HUES48 (cell line): ENCODE results near the gene GIGYF2.

Experiments
- H3K27ac ChIP-seq: one replicate; pipeline ENCODE4 v1.7.0; 2013; ENCODE audit warnings: low read depth, low read length, inconsistent platforms
- H3K27me3 ChIP-seq: 2 replicates; pipeline ENCODE4 v1.6.1; 2013; ENCODE audit warnings: mild to moderate bottlenecking, low read length; ENCODE audit not compliant: control insufficient read depth, insufficient read depth
- H3K36me3 ChIP-seq: 2 replicates; pipeline ENCODE4 v1.6.1; 2013; ENCODE audit warnings: low read length; ENCODE audit not compliant: control insufficient read depth, insufficient read depth
- H3K4me1 ChIP-seq: 2 replicates; pipeline ENCODE4 v1.6.1; 2013; ENCODE audit warnings: mild to moderate bottlenecking, low read length; ENCODE audit not compliant: control insufficient read depth, insufficient read depth
- H3K4me3 ChIP-seq: 2 replicates; pipeline ENCODE4 v1.5.1; 2013; ENCODE audit warnings: mild to moderate bottlenecking, low read depth, low read length
- H3K9ac ChIP-seq: 2 replicates; pipeline ENCODE4 v1.6.1; 2013; ENCODE audit warnings: mild to moderate bottlenecking, low read depth, low read length, moderate library complexity
- H3K9me3 ChIP-seq: 2 replicates; pipeline ENCODE4 v1.6.1; 2013; ENCODE audit warnings: low read length; ENCODE audit not compliant: control insufficient read depth, insufficient read depth

The GIGYF2 gene, protein sequence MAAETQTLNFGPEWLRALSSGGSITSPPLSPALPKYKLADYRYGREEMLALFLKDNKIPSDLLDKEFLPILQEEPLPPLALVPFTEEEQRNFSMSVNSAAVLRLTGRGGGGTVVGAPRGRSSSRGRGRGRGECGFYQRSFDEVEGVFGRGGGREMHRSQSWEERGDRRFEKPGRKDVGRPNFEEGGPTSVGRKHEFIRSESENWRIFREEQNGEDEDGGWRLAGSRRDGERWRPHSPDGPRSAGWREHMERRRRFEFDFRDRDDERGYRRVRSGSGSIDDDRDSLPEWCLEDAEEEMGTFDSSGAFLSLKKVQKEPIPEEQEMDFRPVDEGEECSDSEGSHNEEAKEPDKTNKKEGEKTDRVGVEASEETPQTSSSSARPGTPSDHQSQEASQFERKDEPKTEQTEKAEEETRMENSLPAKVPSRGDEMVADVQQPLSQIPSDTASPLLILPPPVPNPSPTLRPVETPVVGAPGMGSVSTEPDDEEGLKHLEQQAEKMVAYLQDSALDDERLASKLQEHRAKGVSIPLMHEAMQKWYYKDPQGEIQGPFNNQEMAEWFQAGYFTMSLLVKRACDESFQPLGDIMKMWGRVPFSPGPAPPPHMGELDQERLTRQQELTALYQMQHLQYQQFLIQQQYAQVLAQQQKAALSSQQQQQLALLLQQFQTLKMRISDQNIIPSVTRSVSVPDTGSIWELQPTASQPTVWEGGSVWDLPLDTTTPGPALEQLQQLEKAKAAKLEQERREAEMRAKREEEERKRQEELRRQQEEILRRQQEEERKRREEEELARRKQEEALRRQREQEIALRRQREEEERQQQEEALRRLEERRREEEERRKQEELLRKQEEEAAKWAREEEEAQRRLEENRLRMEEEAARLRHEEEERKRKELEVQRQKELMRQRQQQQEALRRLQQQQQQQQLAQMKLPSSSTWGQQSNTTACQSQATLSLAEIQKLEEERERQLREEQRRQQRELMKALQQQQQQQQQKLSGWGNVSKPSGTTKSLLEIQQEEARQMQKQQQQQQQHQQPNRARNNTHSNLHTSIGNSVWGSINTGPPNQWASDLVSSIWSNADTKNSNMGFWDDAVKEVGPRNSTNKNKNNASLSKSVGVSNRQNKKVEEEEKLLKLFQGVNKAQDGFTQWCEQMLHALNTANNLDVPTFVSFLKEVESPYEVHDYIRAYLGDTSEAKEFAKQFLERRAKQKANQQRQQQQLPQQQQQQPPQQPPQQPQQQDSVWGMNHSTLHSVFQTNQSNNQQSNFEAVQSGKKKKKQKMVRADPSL (N-terminal part only)

GRCh38 chr2:232697059-232697806, at the start of gene GIGYF2:
Gene GIGYF2, plus strand, starts transcription at chr2:232697331. Its CDS starts 37,867 bp downstream, at chr2:232735198.
- H3K9me3 ChIP-seq, result no peaks in the 10 kb centered on the region
- peaks cover 19% of the 10 kb centered on the region for H3K4me1 ChIP-seq
- H3K9ac ChIP-seq, result peak within 1 kb of the TSS; percentile 85
- peaks cover 10% of the 10 kb centered on the region; the same call in 1 of the 2 replicates for H3K36me3 ChIP-seq
- H3K4me3 ChIP-seq, result peak within 1 kb of the TSS; percentile 95
- H3K27me3 ChIP-seq, result no peaks in the 10 kb centered on the region
- H3K27ac ChIP-seq, result peak within 1 kb of the TSS; percentile 95

GRCh38 chr2:232649033-232649432, 48.1 kb upstream of the GIGYF2 start:
- Histone ChIP-seq H3K27ac (no peak overlapping the region), H3K27me3 (no peaks in the 10 kb centered on the region; the same call in 1 of the 2 replicates), H3K4me1 (no peaks in the 10 kb centered on the region), H3K36me3 (no peaks in the 10 kb centered on the region), H3K4me3 (no peak overlapping the region), H3K9me3 (no peaks in the 10 kb centered on the region), H3K9ac (no peak overlapping the region)

- Histone ChIP-seq H3K36me3 (no peaks in the 10 kb centered on the region), H3K9ac (no peak overlapping the region), H3K9me3 (no peaks in the 10 kb centered on the region), H3K27ac (no peak overlapping the region), H3K27me3 (no peaks in the 10 kb centered on the region; the same call in 1 of the 2 replicates), H3K4me1 (no peaks in the 10 kb centered on the region), H3K4me3 (no peak overlapping the region)
These were observed 44.7 kb upstream of the GIGYF2 start for GRCh38 chr2:232652505-232652851.

DNA sequence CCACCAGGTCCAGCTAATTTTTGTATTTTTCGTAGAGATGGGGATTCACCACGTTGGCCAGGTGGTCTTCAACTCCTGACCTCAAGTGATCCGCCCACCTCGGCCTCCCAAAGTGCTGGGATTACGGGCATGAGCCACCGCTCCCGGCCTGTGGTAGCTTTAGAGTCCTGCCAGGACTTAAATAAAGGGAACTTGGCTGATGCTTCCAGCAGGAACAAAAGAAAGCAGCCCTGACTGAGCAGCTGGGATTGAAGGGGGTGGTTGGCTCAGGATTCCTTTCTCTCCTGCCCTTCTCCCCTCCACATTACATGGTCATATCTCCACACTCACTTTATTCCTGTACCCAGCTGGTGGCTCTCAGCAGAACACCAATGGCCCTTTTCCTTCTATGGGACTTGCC, 43.7 kb upstream of the GIGYF2 start:
- Histone ChIP-seq H3K27ac (no peak overlapping the region), H3K27me3 (no peaks in the 10 kb centered on the region; the same call in 1 of the 2 replicates), H3K9me3 (no peaks in the 10 kb centered on the region), H3K4me1 (no peaks in the 10 kb centered on the region), H3K36me3 (no peaks in the 10 kb centered on the region), H3K9ac (no peak overlapping the region), H3K4me3 (no peak overlapping the region)

GRCh38 chr2:232655392-232655791, 41.7 kb upstream of the GIGYF2 start:
- Histone ChIP-seq H3K4me3 (no peak overlapping the region), H3K36me3 (no peaks in the 10 kb centered on the region)

DNA sequence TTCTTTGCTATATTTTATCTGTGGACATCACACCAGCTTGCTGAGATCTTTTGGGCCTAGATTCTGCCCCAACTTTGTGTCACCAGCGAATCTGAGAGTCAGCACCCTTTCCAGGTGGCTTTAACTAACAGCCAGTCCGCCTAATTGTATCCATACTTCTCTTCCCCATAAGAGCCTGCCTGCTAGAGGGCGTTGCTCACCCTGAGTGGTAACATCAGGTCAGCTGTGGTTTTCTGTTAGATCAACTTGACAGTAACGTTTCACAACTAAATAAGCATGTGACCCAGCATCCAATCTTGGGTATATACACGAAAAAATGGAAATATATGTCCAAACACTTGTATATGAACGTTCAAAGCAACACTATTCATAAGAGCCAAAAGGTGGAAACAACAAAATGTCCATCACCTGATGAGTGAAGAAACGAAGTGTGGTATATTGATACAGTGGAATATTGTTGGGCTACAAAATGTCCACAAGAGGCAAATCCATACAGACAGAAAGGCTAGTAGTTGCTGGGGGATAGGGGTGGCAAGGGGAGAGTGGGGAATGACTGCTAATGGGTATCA, 38.8 kb upstream of the GIGYF2 start:
- no peaks in the 10 kb centered on the region for H3K9me3 ChIP-seq
- no peaks in the 10 kb centered on the region for H3K4me1 ChIP-seq
- H3K27me3 ChIP-seq, result no peaks in the 10 kb centered on the region
- no peak overlapping the region for H3K9ac ChIP-seq
- H3K36me3 ChIP-seq, result no peaks in the 10 kb centered on the region
- H3K4me3 ChIP-seq, result no peak overlapping the region
- H3K27ac ChIP-seq, result no peak overlapping the region

More at GRCh38 chr2:232655392-232655791, 41.7 kb upstream of the GIGYF2 start:
- H3K27ac ChIP-seq, result no peak overlapping the region
- H3K27me3 ChIP-seq, result no peaks in the 10 kb centered on the region; the same call in 1 of the 2 replicates
- no peaks in the 10 kb centered on the region for H3K9me3 ChIP-seq
- H3K4me1 ChIP-seq, result no peaks in the 10 kb centered on the region
- H3K9ac ChIP-seq, result no peak overlapping the region

DNA sequence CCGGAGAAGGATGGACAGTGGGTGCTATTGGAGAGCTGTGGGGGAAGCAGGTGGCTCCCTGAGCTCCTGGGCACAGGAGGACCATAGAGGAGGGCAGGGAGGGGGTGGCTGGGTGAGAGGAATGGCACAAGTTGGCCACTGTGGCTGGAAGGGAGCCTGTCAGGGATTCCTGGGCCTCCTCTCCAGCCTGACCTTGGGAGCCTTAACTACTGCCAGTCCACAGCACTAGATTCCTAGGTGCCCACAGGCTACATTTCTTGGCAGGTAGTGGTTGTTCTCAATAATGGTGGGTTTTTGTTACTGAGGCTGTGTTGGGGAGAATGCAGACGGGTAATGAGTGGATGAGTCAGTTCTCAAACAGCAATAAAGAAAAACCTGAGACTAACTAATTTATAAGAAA, 37.8 kb upstream of the GIGYF2 start:
- no peaks in the 10 kb centered on the region for H3K27me3 ChIP-seq
- H3K4me3 ChIP-seq, result no peak overlapping the region
- H3K36me3 ChIP-seq, result no peaks in the 10 kb centered on the region
- H3K9ac ChIP-seq, result no peak overlapping the region
- no peaks in the 10 kb centered on the region for H3K9me3 ChIP-seq
- no peaks in the 10 kb centered on the region for H3K4me1 ChIP-seq
- H3K27ac ChIP-seq, result no peak overlapping the region

DNA sequence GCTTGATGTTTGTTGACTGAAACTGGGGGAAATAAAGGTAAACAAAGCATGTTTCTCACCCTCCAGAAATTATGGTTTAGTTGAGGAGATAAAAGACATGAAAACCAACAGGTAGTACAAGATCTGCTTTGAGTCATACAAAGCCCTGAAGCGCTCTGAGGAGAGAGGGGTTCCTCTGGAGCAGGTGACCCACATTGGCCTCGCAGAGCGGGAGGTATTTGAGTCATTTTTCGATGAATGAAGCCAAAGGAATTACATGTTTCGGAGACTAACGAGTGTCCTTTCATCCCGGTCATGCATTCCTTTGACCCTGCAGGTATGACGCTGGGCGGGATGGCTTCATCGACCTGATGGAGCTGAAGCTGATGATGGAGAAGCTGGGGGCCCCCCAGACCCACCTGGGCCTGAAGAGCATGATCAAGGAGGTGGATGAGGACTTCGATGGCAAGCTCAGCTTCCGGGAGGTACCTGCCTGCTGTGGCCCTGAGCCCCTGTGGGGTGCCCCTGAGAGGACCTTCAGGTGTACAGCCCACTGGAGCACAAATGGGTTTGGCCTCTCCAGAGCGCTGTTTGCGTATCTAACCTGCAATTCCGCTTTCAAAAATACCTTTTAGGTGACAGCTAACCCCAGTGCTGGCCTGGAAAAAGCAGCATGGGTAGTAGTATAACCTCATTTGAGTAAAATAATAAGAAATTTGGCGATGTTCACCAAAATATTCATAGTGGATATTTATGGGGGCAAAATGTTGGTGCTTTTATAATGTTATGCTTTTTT, 34.5 kb upstream of the GIGYF2 start:
- H3K4me1 ChIP-seq, result no peaks in the 10 kb centered on the region
- H3K36me3 ChIP-seq, result no peaks in the 10 kb centered on the region
- H3K9me3 ChIP-seq, result no peaks in the 10 kb centered on the region
- no peak overlapping the region for H3K9ac ChIP-seq
- no peak overlapping the region for H3K4me3 ChIP-seq
- no peaks in the 10 kb centered on the region for H3K27me3 ChIP-seq
- no peak overlapping the region for H3K27ac ChIP-seq

GRCh38 chr2:232666051-232666805, 30.9 kb upstream of the GIGYF2 start:
- Histone ChIP-seq H3K9me3 (no peaks in the 10 kb centered on the region), H3K27ac (no peak overlapping the region), H3K9ac (no peak overlapping the region), H3K4me3 (no peak overlapping the region), H3K27me3 (no peaks in the 10 kb centered on the region), H3K4me1 (no peaks in the 10 kb centered on the region), H3K36me3 (no peaks in the 10 kb centered on the region)
